GM18502 (cell line): ENCODE data around the gene GEMIN7.
"Not testable (repeated sequence)": the region's sequence is repeated elsewhere in the genome, so short reads cannot be mapped to it uniquely, and the experiment has no call there.

Source experiments
- ATAC-seq: cut with Tn5 transposase; IDR thresholded peaks from one replicate; pipeline ENCODE4 v1.9.1; 2021; ENCODE audit warnings: mild to moderate bottlenecking; ENCODE audit not compliant: unreplicated experiment, poor library complexity

GEMIN7 gene

GRCh38 chr19:45102481-45102880, 23.4 kb downstream of the GEMIN7 start:
- ATAC-seq: no peak

- no peak for ATAC-seq
These were observed 24.1 kb downstream of the GEMIN7 start for GRCh38 chr19:45103156-45103507.

- no peak for ATAC-seq
These were observed 24.7 kb downstream of the GEMIN7 start for GRCh38 chr19:45103508-45104319.

- ATAC-seq: no peak
These were observed 25.7 kb downstream of the GEMIN7 start for GRCh38 chr19:45104658-45105349.

GRCh38 chr19:45106363-45106762, 27.3 kb downstream of the GEMIN7 start:
- not testable (repeated sequence) for ATAC-seq

- ATAC-seq: no peak
These were observed 28.6 kb downstream of the GEMIN7 start for GRCh38 chr19:45107621-45108150.

GRCh38 chr19:45110851-45111266, 31.8 kb downstream of the GEMIN7 start:
- ATAC-seq: no peak

GRCh38 chr19:45112111-45112827, 33.2 kb downstream of the GEMIN7 start:
- no peak for ATAC-seq

- no peak for ATAC-seq
These were observed 34.6 kb downstream of the GEMIN7 start for GRCh38 chr19:45113628-45114027.

GRCh38 chr19:45114116-45114515, 35.1 kb downstream of the GEMIN7 start:
- ATAC-seq: no peak

- ATAC-seq: no peak
These were observed 37.0 kb downstream of the GEMIN7 start for GRCh38 chr19:45115809-45116615.

GRCh38 chr19:45117167-45117594, 38.1 kb downstream of the GEMIN7 start:
- ATAC-seq: no peak

- no peak for ATAC-seq
These were observed 38.6 kb downstream of the GEMIN7 start for GRCh38 chr19:45117671-45118070.

GRCh38 chr19:45118106-45118505, 39.0 kb downstream of the GEMIN7 start:
- no peak for ATAC-seq

- not testable (repeated sequence) for ATAC-seq
These were observed 39.7 kb downstream of the GEMIN7 start for GRCh38 chr19:45118591-45119355.

GRCh38 chr19:45119582-45119981, 40.5 kb downstream of the GEMIN7 start:
- ATAC-seq: no peak

- no peak for ATAC-seq
These were observed 42.8 kb downstream of the GEMIN7 start for GRCh38 chr19:45121827-45122345.

GRCh38 chr19:45122832-45123231, 43.8 kb downstream of the GEMIN7 start:
- no peak for ATAC-seq

- ATAC-seq: no peak
These were observed 44.4 kb downstream of the GEMIN7 start for GRCh38 chr19:45123440-45123850.
